Skin epidermis (tissue), 12 donors: ENCODE data around the gene SLC12A7.

ENCODE experiments used
- H3K27ac ChIP-seq, 21 experiments: fragments of 200-600 bp; sonication (generic) in 11 of 21; one replicate each; pipeline ENCODE4 v1.5.0; 2020; ENCODE audit warnings: mild to moderate bottlenecking in 3 of 21, inconsistent platforms in 2 of 21, moderate library complexity in 2 of 21
- H3K4me3 ChIP-seq, 7 experiments: fragments of 200-600 bp; sonication (generic) in 2 of 7; one replicate each; pipeline ENCODE4 v1.5.0; 2020; ENCODE audit warnings: inconsistent platforms in 2 of 7, mild to moderate bottlenecking in 2 of 7, moderate library complexity in 1 of 7

SLC12A7 gene

GRCh38 chr5:1057485-1058082 lies 54.3 kb downstream of the SLC12A7 start:
- no peak overlapping the region for H3K4me3 ChIP-seq
- H3K27ac ChIP-seq = no peak overlapping the region

- no peak overlapping the region for H3K27ac ChIP-seq
- no peak overlapping the region for H3K4me3 ChIP-seq
Observed at GRCh38 chr5:1056611-1057484, 55.0 kb downstream of the SLC12A7 start.

- H3K27ac ChIP-seq = no peak overlapping the region
- H3K4me3 ChIP-seq = no peak overlapping the region
Observed at GRCh38 chr5:1055896-1056610, 55.8 kb downstream of the SLC12A7 start.

- H3K27ac ChIP-seq = no peak overlapping the region
- H3K4me3 ChIP-seq = no peak overlapping the region
Observed at GRCh38 chr5:1054799-1055775, 56.8 kb downstream of the SLC12A7 start.

GRCh38 chr5:1054018-1054798 lies 57.7 kb downstream of the SLC12A7 start:
- no peak overlapping the region for H3K27ac ChIP-seq
- no peak overlapping the region for H3K4me3 ChIP-seq

GRCh38 chr5:1053391-1054017 lies 58.4 kb downstream of the SLC12A7 start:
- Histone ChIP-seq H3K4me3 (no peak overlapping the region), H3K27ac (peak overlapping the region in 1 of 21 experiments; percentile 58)

DNA sequence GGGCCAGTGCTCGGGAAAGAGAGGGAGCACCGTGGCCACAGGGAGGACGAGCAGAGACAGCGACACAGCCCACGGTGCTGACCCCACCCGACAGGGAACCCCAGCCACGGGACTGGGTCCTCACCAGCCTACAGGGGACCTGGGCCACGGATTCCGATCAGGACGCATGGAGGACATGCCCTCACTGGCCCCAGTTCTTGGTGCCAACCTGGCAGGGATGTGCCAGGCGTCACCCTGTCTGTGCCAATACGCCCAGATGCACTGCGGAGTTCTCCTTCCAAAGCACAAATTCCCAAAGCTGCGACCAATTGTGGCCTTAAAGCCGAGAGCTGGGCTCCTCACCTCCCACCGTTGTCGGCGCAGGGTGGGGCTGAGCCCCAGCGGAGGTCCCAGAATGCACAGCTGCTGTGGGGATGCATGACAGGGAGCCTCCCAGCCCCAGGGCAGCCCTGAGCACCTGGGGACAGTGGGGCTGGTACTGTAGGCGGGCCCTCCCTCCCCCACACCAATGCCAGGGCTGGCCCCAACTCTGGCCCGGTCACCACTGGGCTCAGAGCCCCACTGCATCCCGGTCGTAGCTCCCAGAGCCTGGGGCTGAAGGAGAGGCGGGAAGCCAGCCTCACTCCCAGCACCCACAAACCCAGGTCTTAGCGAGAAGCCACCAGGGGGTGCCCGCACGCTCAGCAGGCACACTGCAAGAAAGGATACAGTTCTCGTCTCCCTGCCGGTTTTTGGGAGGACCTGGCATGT lies 59.0 kb downstream of the SLC12A7 start:
- H3K27ac ChIP-seq = peak overlapping the region in 1 of 21 experiments; percentile 58
- H3K4me3 ChIP-seq = no peak overlapping the region

- Histone ChIP-seq H3K4me3 (no peak overlapping the region), H3K27ac (peak overlapping the region in 1 of 21 experiments; percentile 14)
Observed at GRCh38 chr5:1052076-1052475, 59.8 kb downstream of the SLC12A7 start.

DNA sequence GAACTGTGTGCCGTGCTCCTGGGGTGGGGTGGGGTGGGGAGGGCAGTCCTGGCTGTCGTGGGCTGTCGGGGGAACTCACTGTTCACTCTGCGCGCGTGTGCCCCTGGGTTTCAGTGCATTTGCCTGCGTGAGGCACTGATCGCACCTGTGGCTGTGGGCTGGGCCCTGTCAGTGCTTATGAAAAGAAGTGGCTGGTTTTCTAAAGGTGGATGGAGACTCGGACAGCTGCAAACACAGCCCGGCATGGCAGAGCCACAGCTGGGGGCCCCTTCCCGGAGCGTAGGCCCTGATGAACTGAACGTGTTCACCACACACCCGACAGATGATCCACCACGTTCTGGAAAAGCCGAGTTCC lies 60.5 kb downstream of the SLC12A7 start:
- H3K4me3 ChIP-seq = no peak overlapping the region
- no peak overlapping the region for H3K27ac ChIP-seq

DNA sequence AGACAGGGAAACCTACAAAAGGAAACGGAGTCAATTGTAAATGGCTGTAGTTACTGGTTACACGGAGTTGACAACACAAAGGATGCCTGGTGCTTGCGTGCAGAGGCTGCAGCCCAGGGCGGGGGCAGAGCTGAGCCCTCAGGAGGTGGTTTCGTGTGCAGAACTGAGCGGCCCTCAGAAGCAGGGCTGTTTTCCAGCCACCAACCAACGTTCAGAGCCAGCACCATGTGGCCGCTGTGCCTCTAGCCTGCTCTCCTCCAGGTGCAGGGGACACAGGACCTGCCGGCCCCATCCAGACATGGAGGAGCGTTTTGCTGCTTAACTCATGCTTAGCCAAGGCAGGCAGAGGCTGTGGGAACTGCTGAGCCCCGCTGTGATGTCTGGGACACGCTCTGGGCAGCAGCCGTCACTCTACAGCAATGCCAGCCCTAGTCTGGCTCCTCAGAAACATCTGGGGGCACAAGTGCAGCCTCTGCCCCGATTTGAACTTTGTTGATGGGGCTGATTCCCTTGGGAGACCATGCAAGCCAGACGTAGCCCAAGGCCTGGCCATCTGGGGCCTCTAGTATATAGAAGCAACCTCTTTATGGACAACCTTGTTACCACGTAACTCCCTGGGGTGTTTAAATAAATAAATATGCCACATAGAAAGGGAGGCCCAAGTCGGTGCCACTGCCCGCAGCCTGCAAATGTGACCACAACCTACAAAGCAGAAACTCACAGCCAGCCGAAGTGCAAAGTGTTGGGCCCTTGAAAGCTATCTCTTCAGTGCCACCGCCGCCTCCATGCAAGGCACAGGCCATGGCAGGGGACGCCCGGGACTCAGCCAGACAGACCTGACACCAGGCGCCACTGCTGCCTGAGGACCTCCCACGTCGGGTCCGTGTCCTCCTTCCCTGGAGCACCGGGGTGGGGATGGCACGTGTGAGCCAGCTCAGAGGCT lies 61.2 kb downstream of the SLC12A7 start:
- Histone ChIP-seq H3K4me3 (no peak overlapping the region), H3K27ac (no peak overlapping the region)

DNA sequence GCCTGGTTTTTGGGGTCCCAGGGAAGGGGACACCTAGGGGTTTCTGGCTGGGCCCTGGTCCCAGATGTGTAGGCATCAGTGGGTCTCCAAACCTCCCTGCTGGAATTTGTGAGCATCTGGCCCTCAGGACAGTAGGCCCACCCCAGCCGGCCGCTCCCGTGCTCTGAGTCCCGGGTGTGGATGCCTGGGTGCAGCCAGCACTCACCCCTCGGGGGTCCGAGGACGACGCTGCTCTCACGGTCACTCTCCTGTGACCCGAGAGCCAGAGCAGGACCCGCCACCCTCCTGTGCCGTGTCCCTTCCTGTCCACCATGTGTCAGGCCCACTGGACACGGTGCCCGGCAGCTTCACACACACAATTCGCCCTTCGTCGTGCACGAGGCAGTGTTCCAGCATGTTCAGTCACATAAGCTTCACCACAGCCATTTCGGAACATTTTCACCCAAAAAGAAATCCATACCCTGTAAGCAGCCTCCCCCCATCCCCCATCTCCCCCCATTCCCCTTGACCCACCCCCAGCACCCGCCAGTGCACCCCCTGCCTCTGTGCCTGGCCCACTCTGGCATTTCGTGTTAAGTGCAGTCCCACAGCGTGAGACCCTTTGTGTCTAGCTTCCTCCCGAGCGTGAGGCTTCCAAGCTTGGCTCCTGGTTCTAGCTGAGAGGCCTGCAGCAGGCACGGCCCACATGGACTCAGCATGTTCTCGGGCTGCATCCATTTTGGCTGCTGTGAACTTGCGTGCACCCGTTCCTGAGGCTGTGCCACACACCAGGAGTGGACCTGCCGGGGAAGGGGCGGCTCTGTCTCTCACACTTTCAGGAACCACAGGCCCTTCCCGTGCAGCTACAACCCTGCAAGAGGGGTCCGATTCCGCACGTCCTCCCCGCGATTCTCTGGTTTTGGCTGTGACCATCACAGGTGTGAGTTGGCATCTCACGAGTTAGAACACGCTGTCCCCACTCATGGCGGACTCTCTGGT lies 62.7 kb downstream of the SLC12A7 start:
- no peak overlapping the region for H3K4me3 ChIP-seq
- H3K27ac ChIP-seq = no peak overlapping the region

DNA sequence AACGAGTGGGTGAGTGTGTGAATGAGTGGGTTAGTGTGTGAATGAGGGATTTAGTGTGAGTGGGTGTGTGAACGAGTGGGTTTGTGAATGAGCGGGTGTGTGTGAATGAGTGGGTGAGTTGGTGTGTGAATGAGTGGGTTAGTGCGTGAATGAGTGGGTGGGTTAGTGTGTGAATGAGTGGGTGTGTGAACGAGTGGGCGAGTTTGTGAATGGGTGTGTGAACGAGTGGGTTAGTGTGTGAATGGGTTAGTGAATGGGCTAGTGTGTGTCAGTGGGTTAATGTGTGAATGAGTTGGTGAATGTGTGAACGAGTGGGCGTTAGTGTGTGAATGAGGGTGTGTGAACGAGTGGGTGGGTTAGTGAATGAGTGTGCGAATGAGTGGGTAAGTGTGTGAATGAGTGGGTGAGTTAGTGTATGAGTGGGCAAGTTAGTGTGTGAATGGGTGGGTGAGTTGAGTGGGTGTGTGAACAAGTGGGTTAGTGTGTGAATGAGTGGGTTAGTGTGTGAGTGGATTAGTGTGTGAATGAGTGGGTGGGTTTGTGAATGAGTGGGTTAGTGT lies 63.6 kb downstream of the SLC12A7 start:
- H3K4me3 ChIP-seq = no peak overlapping the region
- no peak overlapping the region for H3K27ac ChIP-seq

GRCh38 chr5:1047332-1047965 lies 64.4 kb downstream of the SLC12A7 start:
- no peak overlapping the region for H3K4me3 ChIP-seq

DNA sequence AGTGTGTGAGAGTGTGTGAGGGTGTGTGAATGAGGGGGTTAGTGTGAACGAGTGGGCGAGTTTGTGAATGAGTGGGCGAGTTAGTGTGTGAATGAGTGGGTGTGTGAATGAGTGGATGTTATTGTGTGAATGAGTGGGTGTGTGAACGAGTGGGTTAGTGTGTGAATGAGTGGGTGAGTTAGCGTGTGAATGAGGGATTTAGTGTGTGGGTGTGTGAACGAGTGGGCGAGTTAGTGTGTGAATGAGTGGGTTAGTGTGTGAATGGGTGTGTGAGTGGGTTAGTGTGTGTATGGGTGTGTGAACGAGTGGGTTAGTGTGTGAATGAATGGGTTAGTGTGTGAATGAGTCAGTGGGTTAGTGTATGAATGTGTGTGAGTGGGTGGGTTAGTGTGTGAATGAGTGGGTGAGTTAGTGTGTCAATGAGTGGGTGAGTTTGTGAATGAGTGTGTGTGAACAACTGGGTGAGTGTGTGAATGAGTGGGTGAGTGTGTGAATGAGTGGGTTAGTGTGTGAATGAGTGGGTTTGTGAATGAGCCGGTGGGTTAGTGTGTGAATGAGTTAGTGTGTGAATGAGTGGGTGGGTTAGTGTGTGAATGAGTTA lies 65.8 kb downstream of the SLC12A7 start:
- H3K27ac ChIP-seq = no peak overlapping the region
- H3K4me3 ChIP-seq = no peak overlapping the region

More at GRCh38 chr5:1047332-1047965, 64.4 kb downstream of the SLC12A7 start:
- no peak overlapping the region for H3K27ac ChIP-seq
